K562 (cell line): ENCODE data around the gene TRABD2B. TPM values are rescaled to one million over a fixed set of nuclear protein-coding genes. Genes with fewer than 3 reads are reported as not detected.

Experiments used
- ELF2 ChIP-seq: fragments of 250-450 bp; sonication (Bioruptor Pico); IDR thresholded peaks from 2 replicates; pipeline ENCODE4 v1.5.0; 2021; ENCODE audit warnings: mild to moderate bottlenecking
- PHB ChIP-seq: fragments of 250-450 bp; sonication (Bioruptor Pico); IDR thresholded peaks from 2 replicates; pipeline ENCODE4 v1.5.0; 2021
- SMARCE1 ChIP-seq: fragments of 450-650 bp; IDR thresholded peaks from 2 replicates; pipeline ENCODE4 v1.7.1; 2016; ENCODE audit warnings: mild to moderate bottlenecking
- TGIF2 ChIP-seq: sonication (generic); formaldehyde crosslinking; IDR thresholded peaks from 2 replicates; pipeline ENCODE4 v1.8.1; 2022; ENCODE audit warnings: mild to moderate bottlenecking, missing genetic modification reagents, moderate library complexity
- WHSC1 ChIP-seq: IDR thresholded peaks from one replicate; pipeline ENCODE4 v1.6.1; 2012; ENCODE audit warnings: low read length, control low read depth, inconsistent platforms
- ZNF324 ChIP-seq: fragments of 250-450 bp; sonication (Bioruptor Pico); IDR thresholded peaks from 2 replicates; pipeline ENCODE4 v1.4.0; 2020; ENCODE audit warnings: mild to moderate bottlenecking
- ZNF354B ChIP-seq: fragments of 250-450 bp; sonication (Bioruptor Pico); IDR thresholded peaks from 2 replicates; pipeline ENCODE4 v1.4.0; 2020
- ZNF695 ChIP-seq: fragments of 450-650 bp; formaldehyde crosslinking; IDR thresholded peaks from 2 replicates; pipeline ENCODE4 v1.4.0; 2020; ENCODE audit warnings: mild to moderate bottlenecking, moderate library complexity
- polyA plus RNA-seq, 8 experiments: library from polyadenylated mRNA; depleted of rRNA in 4 of 8; stranded (reverse) in 5 of 8; unstranded in 3 of 8; fragments of >200 nt; fragmentation: Nextera tagmentation in 2 of 8; fragmentation: Illumina TruSeq in 1 of 8; extraction: Ambion mirVana in 2 of 8; extraction: Trizol in 1 of 8; gene quantifications; 2 replicates each; pipeline versions ENCODE4 v1.2.1 to v1.2.3, GENCODE V29; 2011 to 2014; ENCODE audit warnings: inconsistent platforms in 1 of 8, missing spikeins in 1 of 8
- total RNA-seq, 7 experiments: library from RNA; depleted of rRNA in 6 of 7; stranded (reverse); fragments of >200 nt in 6 of 7; fragmentation: Illumina TruSeq in 2 of 7; extraction: Trizol in 2 of 7; gene quantifications; 2 replicates each; pipeline versions ENCODE4 v1.2.1 to v1.2.3, GENCODE V29; 2011 to 2021; ENCODE audit warnings: low replicate concordance in 1 of 7
- TF ChIP-seq, protein P1 (sequence below), 2 experiments: fragments of 450-650 bp in 1 of 2; sonication (generic) in 1 of 2; formaldehyde crosslinking in 1 of 2; IDR thresholded peaks; 2 replicates each; pipeline versions ENCODE4 v1.7.1 to v1.9.0; 2016 to 2022; ENCODE audit warnings: inconsistent platforms in 1 of 2, mild to moderate bottlenecking in 1 of 2, missing genetic modification reagents in 1 of 2
- TF ChIP-seq, protein P2 (sequence below): fragments of 450-650 bp; conservative IDR thresholded peaks from 2 replicates; pipeline ENCODE4 v1.6.1; 2016; ENCODE audit warnings: missing genetic modification characterization, low read depth, mild to moderate bottlenecking, control low read depth, missing compliant biosample characterization
- TF ChIP-seq, protein P3 (sequence below): fragments of 450-650 bp; formaldehyde crosslinking; IDR thresholded peaks from 2 replicates; pipeline ENCODE4 v1.4.0; 2020; ENCODE audit warnings: mild to moderate bottlenecking, mixed read lengths
- TF ChIP-seq, protein P4 (sequence below): fragments of 450-650 bp; formaldehyde crosslinking; IDR thresholded peaks from 2 replicates; pipeline ENCODE4 v1.4.0; 2020; ENCODE audit warnings: mild to moderate bottlenecking

TRABD2B gene
- total and polyA plus RNA-seq, 9 of the 15 experiments (the other 6 are each of a cell fraction or from before 2014, with no cell fraction given) = not detected

DNA sequence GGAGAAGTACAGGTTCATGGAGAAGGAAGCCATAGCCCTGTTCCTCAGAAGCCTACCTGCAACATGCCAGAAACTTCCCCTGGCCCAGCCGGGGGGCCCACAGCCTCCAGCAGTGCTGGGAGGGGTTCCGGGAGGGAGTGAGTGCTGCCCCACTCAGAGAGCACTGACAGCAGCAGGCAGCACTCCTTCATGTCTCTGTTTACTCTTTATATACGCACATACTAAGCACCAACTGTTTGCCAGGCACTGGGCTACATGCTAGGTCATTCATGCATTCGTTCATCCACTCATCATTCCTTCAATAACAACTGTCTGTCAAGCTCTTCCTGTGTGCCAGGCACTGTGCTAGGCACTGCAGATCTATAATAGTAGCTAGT, 120.6 kb downstream of the TRABD2B start (continued):
- TF ChIP-seq, protein P1, sequence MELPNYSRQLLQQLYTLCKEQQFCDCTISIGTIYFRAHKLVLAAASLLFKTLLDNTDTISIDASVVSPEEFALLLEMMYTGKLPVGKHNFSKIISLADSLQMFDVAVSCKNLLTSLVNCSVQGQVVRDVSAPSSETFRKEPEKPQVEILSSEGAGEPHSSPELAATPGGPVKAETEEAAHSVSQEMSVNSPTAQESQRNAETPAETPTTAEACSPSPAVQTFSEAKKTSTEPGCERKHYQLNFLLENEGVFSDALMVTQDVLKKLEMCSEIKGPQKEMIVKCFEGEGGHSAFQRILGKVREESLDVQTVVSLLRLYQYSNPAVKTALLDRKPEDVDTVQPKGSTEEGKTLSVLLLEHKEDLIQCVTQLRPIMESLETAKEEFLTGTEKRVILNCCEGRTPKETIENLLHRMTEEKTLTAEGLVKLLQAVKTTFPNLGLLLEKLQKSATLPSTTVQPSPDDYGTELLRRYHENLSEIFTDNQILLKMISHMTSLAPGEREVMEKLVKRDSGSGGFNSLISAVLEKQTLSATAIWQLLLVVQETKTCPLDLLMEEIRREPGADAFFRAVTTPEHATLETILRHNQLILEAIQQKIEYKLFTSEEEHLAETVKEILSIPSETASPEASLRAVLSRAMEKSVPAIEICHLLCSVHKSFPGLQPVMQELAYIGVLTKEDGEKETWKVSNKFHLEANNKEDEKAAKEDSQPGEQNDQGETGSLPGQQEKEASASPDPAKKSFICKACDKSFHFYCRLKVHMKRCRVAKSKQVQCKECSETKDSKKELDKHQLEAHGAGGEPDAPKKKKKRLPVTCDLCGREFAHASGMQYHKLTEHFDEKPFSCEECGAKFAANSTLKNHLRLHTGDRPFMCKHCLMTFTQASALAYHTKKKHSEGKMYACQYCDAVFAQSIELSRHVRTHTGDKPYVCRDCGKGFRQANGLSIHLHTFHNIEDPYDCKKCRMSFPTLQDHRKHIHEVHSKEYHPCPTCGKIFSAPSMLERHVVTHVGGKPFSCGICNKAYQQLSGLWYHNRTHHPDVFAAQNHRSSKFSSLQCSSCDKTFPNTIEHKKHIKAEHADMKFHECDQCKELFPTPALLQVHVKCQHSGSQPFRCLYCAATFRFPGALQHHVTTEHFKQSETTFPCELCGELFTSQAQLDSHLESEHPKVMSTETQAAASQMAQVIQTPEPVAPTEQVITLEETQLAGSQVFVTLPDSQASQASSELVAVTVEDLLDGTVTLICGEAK (IDR thresholded peaks at IDR 0.05) = no peak
- TF ChIP-seq, protein P1 (CRISPR knock-in tag; IDR thresholded peaks at IDR 0.05) = no peak
- TF ChIP-seq, protein P2, sequence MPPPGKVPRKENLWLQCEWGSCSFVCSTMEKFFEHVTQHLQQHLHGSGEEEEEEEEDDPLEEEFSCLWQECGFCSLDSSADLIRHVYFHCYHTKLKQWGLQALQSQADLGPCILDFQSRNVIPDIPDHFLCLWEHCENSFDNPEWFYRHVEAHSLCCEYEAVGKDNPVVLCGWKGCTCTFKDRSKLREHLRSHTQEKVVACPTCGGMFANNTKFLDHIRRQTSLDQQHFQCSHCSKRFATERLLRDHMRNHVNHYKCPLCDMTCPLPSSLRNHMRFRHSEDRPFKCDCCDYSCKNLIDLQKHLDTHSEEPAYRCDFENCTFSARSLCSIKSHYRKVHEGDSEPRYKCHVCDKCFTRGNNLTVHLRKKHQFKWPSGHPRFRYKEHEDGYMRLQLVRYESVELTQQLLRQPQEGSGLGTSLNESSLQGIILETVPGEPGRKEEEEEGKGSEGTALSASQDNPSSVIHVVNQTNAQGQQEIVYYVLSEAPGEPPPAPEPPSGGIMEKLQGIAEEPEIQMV (tag) = no peak
- no peak for TF ChIP-seq PHB (CRISPR knock-in tag)
- no peak for TF ChIP-seq ZNF354B (CRISPR knock-in tag)
- no peak for TF ChIP-seq WHSC1
- TF ChIP-seq, protein P3, sequence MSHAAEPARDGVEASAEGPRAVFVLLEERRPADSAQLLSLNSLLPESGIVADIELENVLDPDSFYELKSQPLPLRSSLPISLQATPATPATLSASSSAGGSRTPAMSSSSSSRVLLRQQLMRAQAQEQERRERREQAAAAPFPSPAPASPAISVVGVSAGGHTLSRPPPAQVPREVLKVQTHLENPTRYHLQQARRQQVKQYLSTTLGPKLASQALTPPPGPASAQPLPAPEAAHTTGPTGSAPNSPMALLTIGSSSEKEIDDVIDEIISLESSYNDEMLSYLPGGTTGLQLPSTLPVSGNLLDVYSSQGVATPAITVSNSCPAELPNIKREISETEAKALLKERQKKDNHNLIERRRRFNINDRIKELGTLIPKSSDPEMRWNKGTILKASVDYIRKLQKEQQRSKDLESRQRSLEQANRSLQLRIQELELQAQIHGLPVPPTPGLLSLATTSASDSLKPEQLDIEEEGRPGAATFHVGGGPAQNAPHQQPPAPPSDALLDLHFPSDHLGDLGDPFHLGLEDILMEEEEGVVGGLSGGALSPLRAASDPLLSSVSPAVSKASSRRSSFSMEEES (CRISPR knock-in tag) = no peak
- TF ChIP-seq, protein P4, sequence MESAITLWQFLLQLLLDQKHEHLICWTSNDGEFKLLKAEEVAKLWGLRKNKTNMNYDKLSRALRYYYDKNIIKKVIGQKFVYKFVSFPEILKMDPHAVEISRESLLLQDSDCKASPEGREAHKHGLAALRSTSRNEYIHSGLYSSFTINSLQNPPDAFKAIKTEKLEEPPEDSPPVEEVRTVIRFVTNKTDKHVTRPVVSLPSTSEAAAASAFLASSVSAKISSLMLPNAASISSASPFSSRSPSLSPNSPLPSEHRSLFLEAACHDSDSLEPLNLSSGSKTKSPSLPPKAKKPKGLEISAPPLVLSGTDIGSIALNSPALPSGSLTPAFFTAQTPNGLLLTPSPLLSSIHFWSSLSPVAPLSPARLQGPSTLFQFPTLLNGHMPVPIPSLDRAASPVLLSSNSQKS (CRISPR knock-in tag) = no peak
- TF ChIP-seq ELF2 (CRISPR knock-in tag) = no peak
- no peak for TF ChIP-seq ZNF695
- no peak for TF ChIP-seq SMARCE1
- TF ChIP-seq ZNF324 = no peak
- TF ChIP-seq TGIF2 (CRISPR knock-in tag) = no peak
